ENCODE measurements around the gene NOS3. TPM values are rescaled to one million over a fixed set of nuclear protein-coding genes. Genes with fewer than 3 reads are reported as not detected.

Gene NOS3
- total and polyA plus RNA-seq, 9 of the 15 experiments (the other 6 are each of a cell fraction or from before 2014, with no cell fraction given) = 1.1 to 121 (median 23.6) TPM

DNA sequence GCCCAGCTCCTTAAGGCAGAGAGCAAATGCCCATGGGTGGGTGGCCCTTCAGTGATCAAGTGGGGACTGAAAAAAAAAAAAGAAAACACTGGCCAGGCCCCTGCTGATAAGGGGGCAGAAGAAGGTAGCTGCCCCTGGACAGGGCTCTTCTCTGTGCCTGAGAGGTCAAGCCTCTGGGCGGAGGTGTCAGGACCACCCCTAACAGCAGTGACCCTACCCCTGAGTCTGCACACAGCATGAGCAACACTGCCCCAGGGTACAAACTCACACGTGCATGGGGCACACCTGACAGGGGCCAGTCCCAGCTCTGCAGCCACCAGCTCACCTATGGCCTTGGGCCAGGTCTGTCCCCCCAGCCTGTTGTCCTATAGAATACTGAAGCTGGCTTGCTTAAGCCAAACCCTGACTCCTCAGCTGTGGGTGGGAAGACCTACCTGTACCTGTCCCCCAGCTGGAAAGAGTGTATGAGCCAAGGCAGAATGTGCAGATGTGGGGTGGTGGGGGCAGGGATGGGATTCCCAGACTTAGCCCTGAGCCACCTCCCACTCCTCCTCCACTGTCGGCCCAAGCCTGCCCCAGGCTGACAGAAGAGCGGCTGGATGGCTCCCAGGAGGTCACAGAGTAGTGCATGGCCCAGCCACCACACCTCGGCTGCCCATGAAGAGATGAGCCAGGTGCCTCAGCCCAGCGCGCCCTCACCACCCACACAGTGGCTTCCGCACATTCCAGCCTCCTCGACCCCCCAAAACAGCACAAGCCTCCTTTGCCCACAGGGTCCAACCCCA, 36.4 kb upstream of the NOS3 start:
- H3K9ac ChIP-seq (ENCODE audit: insufficient read depth in 1 of 2, low read depth in 2 of 2, low read length in 2 of 2) = peak overlapping the region; percentile 90 to 98
- in situ Hi-C loops (cut with MboI) = no loop called here
- FAIRE-seq (peak; percentile 54), ATAC-seq (peak; percentile 19), DNase-seq (ENCODE audit: extremely low read depth in 1 of 4, low spot score in 3 of 4) (peak in 1 of 4 experiments; percentile 63)
- H3K36me3 ChIP-seq (ENCODE audit: control insufficient read depth, insufficient read depth, low read length) = peaks cover 73% of the 10 kb centered on the region
- no peaks in the 10 kb centered on the region for H3K9me3 ChIP-seq (replicated peaks; ENCODE audit: control insufficient read depth, insufficient read depth, low read depth, low read length)
- WGBS (ENCODE audit: insufficient coverage, low coverage, missing lambda C conversion rate) = 4% methylated on average over 9 of the region's 9 CpGs
- intact Hi-C loops (cut with micrococcal nuclease) = no loop called here
- H3K9me1 ChIP-seq (ENCODE audit: control insufficient read depth, insufficient read depth, low read length) = peaks cover 11% of the 10 kb centered on the region
- peaks cover 94% of the 10 kb centered on the region for H3K79me2 ChIP-seq (ENCODE audit: control insufficient read depth, insufficient read depth, low read length)
- peaks cover 59 to 98% of the 10 kb centered on the region in 2 experiments for H3K4me1 ChIP-seq (replicated peaks in 1 of 2; ENCODE audit: control insufficient read depth in 2 of 2, insufficient read depth in 2 of 2, low read length in 2 of 2)
- H3K27ac ChIP-seq (ENCODE audit: extremely low read depth, low read depth, low read length) = peak overlapping the region; percentile 86
- peaks cover 8% of the 10 kb centered on the region; the same call in 1 of the 2 replicates for H4K20me1 ChIP-seq (replicated peaks; ENCODE audit: control insufficient read depth, insufficient read depth, low read length)
- peak overlapping the region; percentile 91 for H3K4me3 ChIP-seq
- no peak overlapping the region for H2AFZ ChIP-seq (ENCODE audit: low read depth, low read length)
- POLR2A ChIA-PET = interaction anchor here (1.1 to 3.5 kb wide), 10 partner anchors 8 to 74 kb away, joined by 3 to 19 read pairs (median 6); partner anchors contain the start of gene ABCB8
- CTCF ChIA-PET (ENCODE audit: low intra/inter-chr PET ratio) = no interaction called here
- H3K4me2 ChIP-seq (ENCODE audit: insufficient read depth, low read length) = peak overlapping the region; percentile 92
- H3K27me3 ChIP-seq (ENCODE audit: control insufficient read depth in 2 of 2, insufficient read depth in 2 of 2, low read length in 2 of 2) = no peaks in the 10 kb centered on the region
- TSS peak; percentile 30 for BruUV-seq (replicated peaks)
- TF ChIP-seq GTF2F1 (IDR thresholded peaks at IDR 0.05; ENCODE audit: low read depth, low read length) (0 out of 2 replicates have a peak, but pooled peaks have one; percentile 21), STAG1 (CRISPR knock-in tag; IDR thresholded peaks at IDR 0.05; ENCODE audit: borderline replicate concordance) (peak; percentile 7; the same call in 1 of the 2 replicates), CCAR2 (IDR thresholded peaks at IDR 0.05; ENCODE audit: low read depth, low read length) (no peak), DPF2 (IDR thresholded peaks at IDR 0.05) (no peak), POLR2G (IDR thresholded peaks at IDR 0.05; ENCODE audit: low read depth, low read length) (no peak), SAP30 (IDR thresholded peaks at IDR 0.05; ENCODE audit: borderline replicate concordance, insufficient read depth, low read depth, low read length, poor library complexity, severe bottlenecking) (peak; percentile 26), FOXJ3 (CRISPR knock-in tag; IDR thresholded peaks at IDR 0.05) (no peak), KDM4B (IDR thresholded peaks at IDR 0.05; ENCODE audit: borderline replicate concordance in 2 of 2, low read depth in 1 of 2) (peak in 1 of 2 experiments; percentile 62; a peak in 1 of 4 replicates), POU5F1 (IDR thresholded peaks at IDR 0.05; ENCODE audit: borderline replicate concordance, low read depth, low read length, partially characterized antibody) (no peak), CXXC5 (CRISPR knock-in tag; IDR thresholded peaks at IDR 0.05) (no peak), ZNF354B (CRISPR knock-in tag; IDR thresholded peaks at IDR 0.05) (no peak), TEAD4 (IDR thresholded peaks at IDR 0.05; ENCODE audit: low read length) (0 out of 2 replicates have a peak, but pooled peaks have one; percentile 1), TEAD4 (CRISPR knock-in tag; IDR thresholded peaks at IDR 0.05; ENCODE audit: borderline replicate concordance) (no peak)
- TF ChIP-seq, protein P1, sequence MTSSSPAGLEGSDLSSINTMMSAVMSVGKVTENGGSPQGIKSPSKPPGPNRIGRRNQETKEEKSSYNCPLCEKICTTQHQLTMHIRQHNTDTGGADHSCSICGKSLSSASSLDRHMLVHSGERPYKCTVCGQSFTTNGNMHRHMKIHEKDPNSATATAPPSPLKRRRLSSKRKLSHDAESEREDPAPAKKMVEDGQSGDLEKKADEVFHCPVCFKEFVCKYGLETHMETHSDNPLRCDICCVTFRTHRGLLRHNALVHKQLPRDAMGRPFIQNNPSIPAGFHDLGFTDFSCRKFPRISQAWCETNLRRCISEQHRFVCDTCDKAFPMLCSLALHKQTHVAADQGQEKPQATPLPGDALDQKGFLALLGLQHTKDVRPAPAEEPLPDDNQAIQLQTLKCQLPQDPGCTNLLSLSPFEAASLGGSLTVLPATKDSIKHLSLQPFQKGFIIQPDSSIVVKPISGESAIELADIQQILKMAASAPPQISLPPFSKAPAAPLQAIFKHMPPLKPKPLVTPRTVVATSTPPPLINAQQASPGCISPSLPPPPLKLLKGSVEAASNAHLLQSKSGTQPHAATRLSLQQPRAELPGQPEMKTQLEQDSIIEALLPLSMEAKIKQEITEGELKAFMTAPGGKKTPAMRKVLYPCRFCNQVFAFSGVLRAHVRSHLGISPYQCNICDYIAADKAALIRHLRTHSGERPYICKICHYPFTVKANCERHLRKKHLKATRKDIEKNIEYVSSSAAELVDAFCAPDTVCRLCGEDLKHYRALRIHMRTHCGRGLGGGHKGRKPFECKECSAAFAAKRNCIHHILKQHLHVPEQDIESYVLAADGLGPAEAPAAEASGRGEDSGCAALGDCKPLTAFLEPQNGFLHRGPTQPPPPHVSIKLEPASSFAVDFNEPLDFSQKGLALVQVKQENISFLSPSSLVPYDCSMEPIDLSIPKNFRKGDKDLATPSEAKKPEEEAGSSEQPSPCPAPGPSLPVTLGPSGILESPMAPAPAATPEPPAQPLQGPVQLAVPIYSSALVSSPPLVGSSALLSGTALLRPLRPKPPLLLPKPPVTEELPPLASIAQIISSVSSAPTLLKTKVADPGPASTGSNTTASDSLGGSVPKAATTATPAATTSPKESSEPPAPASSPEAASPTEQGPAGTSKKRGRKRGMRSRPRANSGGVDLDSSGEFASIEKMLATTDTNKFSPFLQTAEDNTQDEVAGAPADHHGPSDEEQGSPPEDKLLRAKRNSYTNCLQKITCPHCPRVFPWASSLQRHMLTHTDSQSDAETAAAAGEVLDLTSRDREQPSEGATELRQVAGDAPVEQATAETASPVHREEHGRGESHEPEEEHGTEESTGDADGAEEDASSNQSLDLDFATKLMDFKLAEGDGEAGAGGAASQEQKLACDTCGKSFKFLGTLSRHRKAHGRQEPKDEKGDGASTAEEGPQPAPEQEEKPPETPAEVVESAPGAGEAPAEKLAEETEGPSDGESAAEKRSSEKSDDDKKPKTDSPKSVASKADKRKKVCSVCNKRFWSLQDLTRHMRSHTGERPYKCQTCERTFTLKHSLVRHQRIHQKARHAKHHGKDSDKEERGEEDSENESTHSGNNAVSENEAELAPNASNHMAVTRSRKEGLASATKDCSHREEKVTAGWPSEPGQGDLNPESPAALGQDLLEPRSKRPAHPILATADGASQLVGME (CRISPR knock-in tag; IDR thresholded peaks at IDR 0.05) = no peak

Data from K562 (cell line).